Lower lobe of right lung (tissue), 2 donors: ENCODE data around the gene MB21D2. TPM values are rescaled to one million over a fixed set of nuclear protein-coding genes. Genes with fewer than 3 reads are reported as not detected.

ENCODE experiments used
- ATAC-seq, 2 donors: fragments of 200-7000 bp; cut with Tn5 transposase; one replicate each; pipeline ENCODE4 v1.9.1; 2020 to 2022; ENCODE audit warnings: mild to moderate bottlenecking in 2 of 2, moderate library complexity in 2 of 2
- DNase-seq: peaks from one replicate; pipeline ENCODE4 v3.0.0-alpha.2; 2020
- H3K27ac ChIP-seq: fragments of 200-600 bp; one replicate; pipeline ENCODE4 v1.8.0; 2022
- H3K27me3 ChIP-seq: fragments of 200-600 bp; one replicate; pipeline ENCODE4 v1.8.0; 2022; ENCODE audit warnings: low read depth
- H3K36me3 ChIP-seq: fragments of 200-600 bp; one replicate; pipeline ENCODE4 v1.8.0; 2022; ENCODE audit warnings: mild to moderate bottlenecking
- H3K4me1 ChIP-seq: fragments of 200-600 bp; one replicate; pipeline ENCODE4 v1.8.0; 2022
- H3K4me3 ChIP-seq: fragments of 200-600 bp; one replicate; pipeline ENCODE4 v1.8.0; 2022; ENCODE audit warnings: mild to moderate bottlenecking
- H3K9me3 ChIP-seq: fragments of 200-600 bp; one replicate; pipeline ENCODE4 v1.8.0; 2022
- CTCF ChIP-seq: fragments of 200-600 bp; IDR thresholded peaks from one replicate; pipeline ENCODE4 v1.8.0; 2022; ENCODE audit warnings: antibody characterized with exemption, mild to moderate bottlenecking
- intact Hi-C: fragments of 100-400 bp; cut with DNase I; formaldehyde crosslinking; loops from one replicate; pipeline ENCODE4 v1.11.0; 2022
- total RNA-seq: library from RNA; stranded (reverse); fragmentation: NEBNext Ultra II Directional; extraction: Animal tissue kit (Norgen Biotek cat#: 25700); gene quantifications from one replicate; pipeline ENCODE4 v1.2.1, GENCODE V29; 2021
- donor health status: DM: no; HTN: yes; CAD: no; lungs with severe emphysema.

The MB21D2 gene
- total RNA-seq, 1 donor from 2014 or later = 5.0 TPM

DNA sequence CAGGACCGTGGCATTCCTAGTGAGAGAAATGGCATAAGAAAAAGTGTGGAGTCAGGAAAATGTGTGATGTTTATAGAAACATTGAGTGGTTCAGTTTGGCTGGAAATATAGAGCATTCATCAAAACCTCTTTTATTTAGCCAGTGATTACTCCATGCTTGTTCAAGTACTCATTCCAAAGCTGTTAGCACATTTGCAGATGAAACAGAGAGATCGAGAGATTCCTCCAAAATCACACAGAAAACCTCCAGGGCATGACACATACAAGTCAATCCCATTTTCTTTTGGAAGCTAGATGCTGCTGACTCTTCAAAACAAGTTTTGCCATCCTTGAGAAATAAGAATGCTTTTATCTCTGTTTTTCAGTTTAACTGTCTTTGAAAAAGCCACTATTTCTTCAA lies 11.5 kb upstream of the MB21D2 start:
- no peak for TF ChIP-seq CTCF
- ATAC-seq (peak in 1 of 2 donors; percentile 40), DNase-seq (no peak)
- Histone ChIP-seq H3K27ac (no peak overlapping the region), H3K4me3 (no peak overlapping the region), H3K4me1 (peaks cover 13% of the 10 kb centered on the region), H3K36me3 (no peaks in the 10 kb centered on the region), H3K9me3 (no peaks in the 10 kb centered on the region), H3K27me3 (no peaks in the 10 kb centered on the region)
- intact Hi-C loops = no loop called here

GRCh38 chr3:192928720-192929119 lies 11.1 kb upstream of the MB21D2 start:
- no peak overlapping the region for H3K27ac ChIP-seq
- no peaks in the 10 kb centered on the region for H3K27me3 ChIP-seq
- no peak for DNase-seq

GRCh38 chr3:192928016-192928415 lies 10.4 kb upstream of the MB21D2 start:
- no peak for TF ChIP-seq CTCF
- Histone ChIP-seq H3K4me1 (peaks cover 13% of the 10 kb centered on the region), H3K27me3 (no peaks in the 10 kb centered on the region), H3K9me3 (no peaks in the 10 kb centered on the region), H3K4me3 (no peak overlapping the region), H3K27ac (no peak overlapping the region), H3K36me3 (no peaks in the 10 kb centered on the region)
- intact Hi-C loops = no loop called here
- DNase-seq (no peak), ATAC-seq (no peak)

More at GRCh38 chr3:192928720-192929119, 11.1 kb upstream of the MB21D2 start:
- Histone ChIP-seq H3K4me3 (no peak overlapping the region), H3K4me1 (peaks cover 13% of the 10 kb centered on the region), H3K36me3 (no peaks in the 10 kb centered on the region), H3K9me3 (no peaks in the 10 kb centered on the region)
- no peak for TF ChIP-seq CTCF
- ATAC-seq = peak; percentile 32 to 85
- intact Hi-C loops = no loop called here

DNA sequence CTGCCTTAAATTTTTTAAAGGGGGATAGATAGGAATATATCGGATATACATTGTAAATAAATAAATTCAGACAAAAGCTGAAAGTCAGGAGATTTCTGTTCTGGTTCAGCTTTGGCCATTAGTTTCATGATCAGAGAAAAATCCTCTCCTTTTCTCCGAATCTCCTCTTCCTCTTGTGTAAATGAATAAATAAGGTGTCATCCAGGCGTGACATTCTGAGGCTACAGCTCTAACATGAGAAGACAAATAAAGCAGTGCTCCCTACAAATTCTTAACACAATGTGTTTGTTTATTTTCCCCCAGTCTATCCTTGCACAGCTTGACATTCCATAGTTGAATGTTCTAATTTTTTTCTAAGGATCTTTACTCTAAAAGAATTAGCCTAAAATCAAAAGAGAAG lies 9.4 kb upstream of the MB21D2 start:
- Histone ChIP-seq H3K4me1 (peaks cover 13% of the 10 kb centered on the region), H3K4me3 (no peak overlapping the region), H3K27ac (no peak overlapping the region), H3K9me3 (no peaks in the 10 kb centered on the region), H3K36me3 (no peaks in the 10 kb centered on the region), H3K27me3 (no peaks in the 10 kb centered on the region)
- intact Hi-C loops = no loop called here
- DNase-seq (no peak), ATAC-seq (no peak)
- no peak for TF ChIP-seq CTCF

DNA sequence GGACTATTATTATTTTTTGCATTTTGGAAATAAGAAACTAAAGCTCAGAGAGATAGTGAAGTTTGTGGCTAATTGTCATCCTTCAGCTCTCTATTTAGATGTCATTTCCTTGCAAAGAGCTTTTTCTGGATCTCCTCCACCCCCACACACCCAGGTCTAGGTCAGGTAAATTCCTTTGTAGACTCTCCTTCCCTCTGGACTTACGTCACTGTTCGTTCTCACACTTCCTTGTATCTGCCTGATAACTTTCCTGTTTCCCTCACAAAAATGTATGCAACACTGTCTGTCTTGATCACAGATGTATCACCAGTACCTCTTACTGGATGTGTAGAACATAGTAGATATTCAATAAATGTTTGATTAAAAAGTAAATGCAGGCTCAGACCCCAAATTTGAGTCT lies 6.1 kb upstream of the MB21D2 start:
- ATAC-seq (no peak), DNase-seq (no peak)
- no peaks in the 10 kb centered on the region for H3K36me3 ChIP-seq
- no peak overlapping the region for H3K27ac ChIP-seq
- peaks cover 4% of the 10 kb centered on the region for H3K27me3 ChIP-seq
- intact Hi-C loops = no loop called here
- H3K4me3 ChIP-seq = no peak overlapping the region
- H3K9me3 ChIP-seq = no peaks in the 10 kb centered on the region
- peaks cover 8% of the 10 kb centered on the region for H3K4me1 ChIP-seq
- TF ChIP-seq CTCF = no peak

DNA sequence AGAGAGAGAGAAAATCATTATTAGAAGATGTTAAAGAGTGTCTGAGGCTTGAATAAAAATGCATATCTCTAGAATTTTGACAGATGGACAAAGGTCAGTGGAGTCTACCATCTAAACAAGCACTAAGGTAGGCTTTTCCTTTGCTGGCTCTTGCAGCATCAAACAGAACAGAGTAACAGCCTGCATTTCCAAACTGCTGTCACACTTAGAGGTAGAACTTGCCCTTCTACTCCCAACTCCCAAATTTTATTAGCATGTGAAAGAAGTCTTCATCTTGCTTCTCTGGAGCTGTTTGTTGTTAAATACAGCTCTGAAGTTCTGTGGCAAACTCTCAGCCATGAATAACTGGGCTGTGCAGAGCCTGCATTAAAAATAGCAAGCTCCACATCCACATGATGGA lies 4.1 kb upstream of the MB21D2 start:
- no peak overlapping the region for H3K27ac ChIP-seq
- no peak overlapping the region for H3K4me3 ChIP-seq
- H3K4me1 ChIP-seq = peaks cover 11% of the 10 kb centered on the region
- ATAC-seq (no peak), DNase-seq (no peak)
- H3K36me3 ChIP-seq = no peaks in the 10 kb centered on the region
- no peaks in the 10 kb centered on the region for H3K9me3 ChIP-seq
- intact Hi-C loops = no loop called here
- TF ChIP-seq CTCF = no peak
- H3K27me3 ChIP-seq = peaks cover 4% of the 10 kb centered on the region
